GM13976 (cell line): ENCODE data around the gene TSR2.

Experiments
- DNase-seq: peaks from one replicate; pipeline ENCODE4 v3.0.0; 2012; ENCODE audit warnings: low spot score
- CTCF ChIP-seq: IDR thresholded peaks from 2 replicates; pipeline ENCODE4 v1.5.1; 2012; ENCODE audit warnings: borderline replicate concordance, mild to moderate bottlenecking; ENCODE audit not compliant: insufficient read depth; ENCODE audit errors: extremely low read depth, missing control alignments, control extremely low read depth
- in situ Hi-C: fragments of 300-500 bp; cut with MboI; formaldehyde crosslinking; loops from one replicate; pipeline ENCODE4 v1.12.0; 2022; ENCODE audit warnings: low sequenced_read_pairs, mixed read lengths, inconsistent platforms; ENCODE audit not compliant: unreplicated experiment

TSR2 gene, protein sequence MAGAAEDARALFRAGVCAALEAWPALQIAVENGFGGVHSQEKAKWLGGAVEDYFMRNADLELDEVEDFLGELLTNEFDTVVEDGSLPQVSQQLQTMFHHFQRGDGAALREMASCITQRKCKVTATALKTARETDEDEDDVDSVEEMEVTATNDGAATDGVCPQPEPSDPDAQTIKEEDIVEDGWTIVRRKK

GRCh38 chrX:54439960-54440871 lies at the start of gene TSR2:
Gene TSR2, plus strand, starts transcription at chrX:54440404. Its CDS starts 18 bp downstream, at chrX:54440422.
- in situ Hi-C loops = no loop called here
- peak; percentile 81 for DNase-seq
- TF ChIP-seq CTCF = no peak

DNA sequence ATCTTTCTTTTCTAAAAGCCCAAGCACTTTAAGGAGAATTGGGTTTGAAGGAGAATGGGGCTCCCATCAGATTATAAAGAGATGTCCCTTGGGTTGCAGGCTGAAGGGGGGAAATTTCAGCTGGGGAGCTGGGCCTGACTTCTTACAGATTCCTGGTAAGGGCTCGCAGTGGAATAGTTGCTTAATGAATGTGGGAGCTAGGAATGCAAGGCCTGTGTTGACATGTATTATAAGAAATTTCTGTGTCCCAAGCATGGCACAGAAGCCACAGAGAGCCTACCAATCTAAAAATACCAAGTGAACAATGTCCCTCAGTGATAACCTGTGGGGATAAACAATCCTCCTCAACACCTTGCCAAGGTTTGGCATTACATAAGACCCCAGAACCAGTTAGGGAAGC lies 43.1 kb upstream of the TSR2 start:
- no peak for TF ChIP-seq CTCF
- in situ Hi-C loops = no loop called here
- DNase-seq = no peak

DNA sequence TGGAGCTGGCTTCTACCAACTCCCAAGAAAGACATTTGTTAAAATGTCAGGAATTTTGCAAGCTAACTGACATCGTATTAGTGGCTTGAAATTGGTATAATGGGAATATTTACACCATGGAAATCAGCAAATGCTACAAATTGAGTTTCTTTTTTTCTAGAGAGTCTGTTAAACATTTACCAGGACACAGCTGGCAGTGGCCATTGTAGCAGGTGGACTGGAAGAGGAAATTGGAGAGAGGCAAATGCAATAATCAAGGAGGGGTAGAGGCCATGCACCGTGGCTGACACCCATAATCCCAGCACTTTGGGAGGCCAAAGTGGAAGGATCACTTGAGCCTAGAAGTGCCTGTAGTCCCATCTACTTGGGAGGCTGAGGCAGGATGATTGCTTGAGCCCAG lies 32.9 kb upstream of the TSR2 start:
- in situ Hi-C loops = no loop called here
- DNase-seq = no peak
- no peak for TF ChIP-seq CTCF

GRCh38 chrX:54411732-54412131 lies 28.5 kb upstream of the TSR2 start:
- no peak for TF ChIP-seq CTCF
- in situ Hi-C loops = no loop called here
- DNase-seq = no peak

- in situ Hi-C loops = no loop called here
- no peak for DNase-seq
- no peak for TF ChIP-seq CTCF
Measured at GRCh38 chrX:54413753-54414152, 26.5 kb upstream of the TSR2 start.

- TF ChIP-seq CTCF = no peak
- no peak for DNase-seq
- in situ Hi-C loops = no loop called here
Measured at GRCh38 chrX:54415534-54416350, 24.5 kb upstream of the TSR2 start.
